GM19099 (cell line): ENCODE data around the gene PLXDC2.

ENCODE experiments used
- POLR2A ChIP-seq: IDR thresholded peaks from 3 replicates; pipeline ENCODE4 v1.6.1; 2011; ENCODE audit warnings: low read depth; ENCODE audit not compliant: insufficient read length; ENCODE audit errors: extremely low read depth

The PLXDC2 gene

GRCh38 chr10:19987931-19988330 is 171.7 kb downstream of the PLXDC2 start:
- TF ChIP-seq POLR2A: no peak

GRCh38 chr10:19993714-19994315 is 177.6 kb downstream of the PLXDC2 start:
- no peak for TF ChIP-seq POLR2A

GRCh38 chr10:19998482-19998881 is 182.2 kb downstream of the PLXDC2 start:
- no peak for TF ChIP-seq POLR2A

DNA sequence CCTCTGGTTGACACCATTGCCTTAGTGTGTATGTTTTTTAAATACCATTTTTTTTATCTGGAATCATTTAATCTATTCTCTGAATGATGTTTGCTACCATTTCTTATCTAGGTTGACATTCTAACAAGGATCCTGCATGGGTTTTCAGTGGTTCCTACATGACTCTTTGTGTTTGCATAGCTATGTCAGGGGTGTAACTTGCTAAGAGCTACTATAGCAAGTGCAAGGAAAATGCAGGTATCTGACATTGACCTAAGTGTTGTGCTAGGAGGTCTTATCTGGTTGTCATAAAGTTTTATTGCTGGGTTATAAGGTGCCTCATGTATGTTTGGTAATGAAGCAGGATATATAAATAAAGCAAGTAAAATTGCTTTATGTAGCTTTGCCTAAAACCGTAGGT is 183.2 kb downstream of the PLXDC2 start:
- TF ChIP-seq POLR2A: no peak

DNA sequence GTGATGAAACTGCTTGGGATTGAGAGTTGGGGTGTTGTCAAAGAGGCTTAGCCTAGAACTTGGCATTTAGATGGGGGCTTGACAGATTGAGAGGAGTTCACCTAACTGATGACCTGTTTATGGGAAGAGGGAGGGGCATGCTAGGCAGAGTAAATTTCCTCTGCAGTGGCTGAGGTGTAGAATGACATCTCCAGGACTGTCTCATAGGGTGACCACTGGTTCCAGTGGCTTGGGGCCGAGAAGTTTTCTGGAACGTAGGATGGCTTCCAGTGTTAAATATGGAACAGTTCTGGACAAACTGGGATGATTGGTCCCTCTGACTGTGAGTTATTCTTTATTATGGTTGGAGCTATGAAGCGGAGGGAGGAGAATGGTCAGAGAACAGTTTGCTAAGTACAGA is 186.4 kb downstream of the PLXDC2 start:
- no peak for TF ChIP-seq POLR2A

DNA sequence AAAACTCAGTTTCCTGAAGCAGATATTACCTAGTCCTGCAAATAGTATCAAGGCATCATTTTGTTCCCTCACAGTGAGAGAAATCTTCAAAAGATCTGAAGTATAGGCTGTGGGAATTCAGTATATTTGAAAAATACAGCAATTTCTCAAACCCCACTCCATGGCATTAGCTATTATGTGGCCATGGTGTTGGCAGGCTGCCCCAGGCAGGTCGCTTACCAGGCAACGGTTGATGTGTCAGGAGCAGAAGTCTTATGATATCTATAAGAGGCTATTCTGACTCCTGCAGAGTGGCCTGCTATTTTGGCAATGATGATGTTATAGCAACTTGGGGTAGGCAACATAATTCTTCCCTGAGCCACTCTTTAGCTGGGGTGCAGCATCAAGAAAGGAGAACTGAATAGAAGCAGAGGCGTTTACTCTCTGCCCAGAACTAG is 187.9 kb downstream of the PLXDC2 start:
- TF ChIP-seq POLR2A: no peak

GRCh38 chr10:20005638-20006037 is 189.4 kb downstream of the PLXDC2 start:
- no peak for TF ChIP-seq POLR2A

GRCh38 chr10:20006169-20006870 is 190.1 kb downstream of the PLXDC2 start:
- TF ChIP-seq POLR2A: no peak

DNA sequence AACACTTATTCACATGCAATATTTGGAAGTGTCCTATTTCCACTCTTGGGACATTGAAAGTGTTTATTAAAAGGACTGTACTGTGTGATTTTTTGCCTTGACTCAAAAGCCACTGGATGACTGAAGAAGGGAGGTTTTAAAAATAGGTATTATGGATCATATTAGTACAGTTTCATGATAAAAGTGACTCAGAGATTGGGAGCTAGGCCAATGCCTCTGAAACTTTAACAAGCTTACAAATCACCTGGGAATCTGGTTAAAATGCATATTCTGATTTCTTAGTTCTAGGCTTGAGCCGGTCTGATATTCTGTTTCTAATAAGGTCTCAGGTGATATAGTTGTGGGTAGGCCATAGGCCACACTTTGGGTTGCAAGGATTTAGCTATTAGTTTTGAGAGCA is 191.2 kb downstream of the PLXDC2 start:
- no peak for TF ChIP-seq POLR2A

- no peak for TF ChIP-seq POLR2A
Observed at GRCh38 chr10:20013991-20014750, 197.9 kb downstream of the PLXDC2 start.

DNA sequence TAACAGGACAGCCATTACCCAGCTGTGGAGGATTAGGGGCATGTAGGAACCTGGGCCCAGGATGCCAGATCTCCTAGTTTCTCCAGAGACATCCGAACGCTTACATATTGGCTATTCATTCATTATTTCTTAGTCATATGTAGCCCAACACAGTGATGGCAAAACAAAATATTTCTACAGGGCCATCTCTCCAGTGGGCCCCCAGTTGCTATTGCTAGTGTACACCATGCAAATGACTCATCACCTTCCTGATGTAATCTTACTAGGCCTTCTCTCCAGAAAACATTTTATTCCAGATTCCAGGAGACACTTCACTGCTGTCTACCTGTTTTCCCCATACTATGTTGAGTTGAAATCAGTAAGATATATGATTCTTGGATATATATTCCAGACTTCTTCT is 201.7 kb downstream of the PLXDC2 start:
- no peak for TF ChIP-seq POLR2A

DNA sequence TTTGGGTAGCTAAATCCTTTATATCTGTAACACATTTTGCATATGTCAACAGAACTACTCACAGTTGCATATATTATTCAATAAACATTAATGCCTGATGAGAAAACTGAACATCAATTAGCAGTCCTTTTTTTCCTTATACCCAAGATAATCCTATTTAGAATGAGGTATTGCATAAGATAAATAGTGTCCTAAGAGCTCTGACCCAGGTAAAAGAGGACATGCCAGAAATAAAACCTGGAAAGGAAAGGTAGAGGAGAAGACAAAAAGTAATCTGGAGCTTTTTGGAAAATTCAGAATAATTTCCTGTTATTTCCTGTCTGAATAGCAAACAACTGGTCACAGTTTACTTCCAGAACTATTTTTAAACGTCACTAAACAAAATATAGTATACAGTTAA is 204.4 kb downstream of the PLXDC2 start:
- TF ChIP-seq POLR2A: no peak

- TF ChIP-seq POLR2A: no peak
Observed at GRCh38 chr10:20029523-20029922, 213.3 kb downstream of the PLXDC2 start.

DNA sequence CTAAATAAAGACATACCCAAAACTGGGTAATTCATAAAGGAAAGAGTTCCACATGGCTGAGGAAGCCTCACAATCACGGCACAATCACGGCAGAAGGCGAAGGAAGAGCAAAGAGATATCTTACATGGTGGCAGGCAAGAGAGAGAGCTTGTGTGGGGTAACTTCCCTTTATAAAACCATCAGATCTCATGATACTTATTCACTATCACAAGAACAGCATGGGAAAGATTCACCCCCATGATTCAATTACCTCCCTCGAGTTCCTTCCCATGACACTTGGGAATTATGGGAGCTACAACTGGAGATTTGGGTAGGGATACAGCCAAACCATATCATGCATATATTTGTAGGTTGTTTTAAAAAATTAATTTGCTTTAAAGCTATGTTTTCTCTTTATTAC is 217.2 kb downstream of the PLXDC2 start:
- no peak for TF ChIP-seq POLR2A

DNA sequence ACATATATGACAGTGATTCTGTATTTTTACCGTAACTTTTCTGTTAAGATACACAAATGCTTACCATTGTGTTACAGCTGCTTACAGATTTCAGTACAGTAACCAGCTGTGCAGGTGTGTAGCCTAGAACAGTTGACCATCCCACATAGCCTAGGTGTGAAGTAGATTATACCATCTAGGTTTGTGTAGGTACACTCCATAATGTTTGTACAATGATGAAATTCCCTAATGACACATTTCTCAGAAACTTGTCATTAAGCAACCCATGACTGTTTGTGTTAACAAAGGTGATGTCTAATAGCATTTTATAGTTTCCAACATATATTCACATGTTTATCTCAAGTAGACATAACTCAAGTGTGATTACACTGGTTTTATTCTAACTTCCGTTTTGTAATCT is 218.5 kb downstream of the PLXDC2 start:
- no peak for TF ChIP-seq POLR2A

- no peak for TF ChIP-seq POLR2A
Observed at GRCh38 chr10:20040012-20040411, 223.8 kb downstream of the PLXDC2 start.
